HEK293 (cell line): ENCODE data around the gene USP38.

ENCODE experiments used
- CTCF ChIA-PET: fragments of 350-600 bp; formaldehyde crosslinking; extraction: SDS; loops from one replicate; lab custom pipeline; 2021; ENCODE audit warnings: antibody characterized with exemption; lab: Yijun Ruan, JAX
- POLR2A ChIA-PET: fragments of 300-600 bp; formaldehyde crosslinking; extraction: SDS; loops from one replicate; lab custom pipeline; 2020; ENCODE audit warnings: antibody characterized with exemption, inconsistent platforms; lab: Yijun Ruan, JAX
- H3K27ac ChIP-seq: fragments of 200-500 bp; sonication (Bioruptor generic); 2 replicates; pipeline ENCODE4 v1.5.1; 2014; ENCODE audit warnings: low read depth, low read length, control low read depth, inconsistent platforms; ENCODE audit errors: extremely low read depth
- H3K36me3 ChIP-seq, 2 experiments: fragments of 200-500 bp in 1 of 2; sonication (Bioruptor generic) in 1 of 2; 1 replicate in 1 of 2; 2 replicates in 1 of 2; pipeline ENCODE4 v1.5.1; 2014 to 2017; ENCODE audit warnings: inconsistent platforms in 2 of 2, low read length in 2 of 2; ENCODE audit not compliant: control insufficient read depth in 2 of 2, insufficient read depth in 1 of 2
- H3K4me1 ChIP-seq: fragments of 200-500 bp; sonication (Bioruptor generic); 2 replicates; pipeline ENCODE4 v1.5.1; 2014; ENCODE audit warnings: mild to moderate bottlenecking, low read length, inconsistent platforms; ENCODE audit not compliant: control insufficient read depth, insufficient read depth
- H3K4me3 ChIP-seq: 2 replicates; pipeline ENCODE4 v1.5.1; 2011; ENCODE audit warnings: low read depth, mild to moderate bottlenecking, control low read depth, low read length, moderate library complexity
- H3K9me3 ChIP-seq: fragments of 200-500 bp; sonication (Bioruptor generic); 2 replicates; pipeline ENCODE4 v1.5.1; 2014; ENCODE audit warnings: low read depth, low read length, inconsistent platforms; ENCODE audit not compliant: control insufficient read depth, insufficient read depth
- BCL11A ChIP-seq: fragments of 450-650 bp; formaldehyde crosslinking; IDR thresholded peaks from 2 replicates; pipeline ENCODE4 v1.5.1; 2016; ENCODE audit warnings: low read depth, missing biosample characterization, missing genetic modification characterization
- GLIS2 ChIP-seq: fragments of 450-650 bp; formaldehyde crosslinking; IDR thresholded peaks from 2 replicates; pipeline ENCODE4 v1.5.1; 2016; ENCODE audit warnings: missing biosample characterization, missing genetic modification characterization
- KLF7 ChIP-seq: fragments of 450-650 bp; formaldehyde crosslinking; IDR thresholded peaks from 2 replicates; pipeline ENCODE4 v1.5.1; 2016; ENCODE audit warnings: missing biosample characterization, missing genetic modification characterization, borderline replicate concordance
- SCRT1 ChIP-seq: fragments of 450-650 bp; formaldehyde crosslinking; IDR thresholded peaks from 2 replicates; pipeline ENCODE4 v1.5.1; 2016; ENCODE audit warnings: missing biosample characterization, missing genetic modification characterization, borderline replicate concordance
- ZNF23 ChIP-seq: fragments of 450-650 bp; formaldehyde crosslinking; IDR thresholded peaks from 2 replicates; pipeline ENCODE4 v1.5.1; 2016; ENCODE audit warnings: missing biosample characterization, missing genetic modification characterization, borderline replicate concordance
- ZNF335 ChIP-seq: fragments of 450-650 bp; formaldehyde crosslinking; conservative IDR thresholded peaks from 2 replicates; pipeline ENCODE4 v1.5.1; 2016; ENCODE audit warnings: missing biosample characterization, missing genetic modification characterization
- ZNF354C ChIP-seq: fragments of 450-650 bp; formaldehyde crosslinking; IDR thresholded peaks from 2 replicates; pipeline ENCODE4 v1.5.1; 2016; ENCODE audit warnings: missing biosample characterization, missing genetic modification characterization, low read depth, borderline replicate concordance
- ZNF416 ChIP-seq: fragments of 450-650 bp; formaldehyde crosslinking; IDR thresholded peaks from 2 replicates; pipeline ENCODE4 v1.5.1; 2016; ENCODE audit warnings: missing biosample characterization, missing genetic modification characterization
- ZNF433 ChIP-seq: fragments of 450-650 bp; formaldehyde crosslinking; IDR thresholded peaks from 2 replicates; pipeline ENCODE4 v1.5.1; 2016; ENCODE audit warnings: missing biosample characterization, missing genetic modification characterization, low read depth
- ZNF555 ChIP-seq: fragments of 450-650 bp; formaldehyde crosslinking; conservative IDR thresholded peaks from 2 replicates; pipeline ENCODE4 v1.5.1; 2017; ENCODE audit warnings: missing biosample characterization, mild to moderate bottlenecking, missing genetic modification characterization, inconsistent platforms
- ZNF658 ChIP-seq: fragments of 450-650 bp; formaldehyde crosslinking; IDR thresholded peaks from 2 replicates; pipeline ENCODE4; 2016; ENCODE audit warnings: missing biosample characterization, missing genetic modification characterization
- ZNF660 ChIP-seq: fragments of 450-650 bp; IDR thresholded peaks from 2 replicates; pipeline ENCODE4 v1.5.1; 2018; ENCODE audit warnings: missing biosample characterization, mild to moderate bottlenecking, missing genetic modification characterization
- ZNF670 ChIP-seq: fragments of 450-650 bp; formaldehyde crosslinking; IDR thresholded peaks from 2 replicates; pipeline ENCODE4 v1.5.1; 2016; ENCODE audit warnings: missing biosample characterization, missing genetic modification characterization, low read depth
- ZNF677 ChIP-seq: fragments of 450-650 bp; IDR thresholded peaks from 2 replicates; pipeline ENCODE4 v1.5.0; 2018; ENCODE audit warnings: missing biosample characterization, mild to moderate bottlenecking, missing genetic modification characterization, moderate library complexity
- ZNF776 ChIP-seq: fragments of 450-650 bp; formaldehyde crosslinking; IDR thresholded peaks from 2 replicates; pipeline ENCODE4 v1.5.0; 2017; ENCODE audit warnings: missing biosample characterization, missing genetic modification characterization, borderline replicate concordance
- TF ChIP-seq, protein P1 (sequence below): fragments of 450-650 bp; IDR thresholded peaks from 2 replicates; pipeline ENCODE4 v1.5.1; 2018; ENCODE audit warnings: missing biosample characterization, mild to moderate bottlenecking, missing genetic modification characterization
- TF ChIP-seq, protein P2 (sequence below): fragments of 450-650 bp; formaldehyde crosslinking; IDR thresholded peaks from 2 replicates; pipeline ENCODE4 v1.5.1; 2016; ENCODE audit warnings: missing biosample characterization, missing genetic modification characterization
- TF ChIP-seq, protein P3 (sequence below): fragments of 450-650 bp; formaldehyde crosslinking; IDR thresholded peaks from 2 replicates; pipeline ENCODE4 v1.5.1; 2016; ENCODE audit warnings: missing biosample characterization, missing genetic modification characterization
- TF ChIP-seq, protein P4 (sequence below): fragments of 450-650 bp; formaldehyde crosslinking; conservative IDR thresholded peaks from 2 replicates; pipeline ENCODE4 v1.5.1; 2016; ENCODE audit warnings: low read depth, missing biosample characterization, missing genetic modification characterization

The USP38 gene

DNA sequence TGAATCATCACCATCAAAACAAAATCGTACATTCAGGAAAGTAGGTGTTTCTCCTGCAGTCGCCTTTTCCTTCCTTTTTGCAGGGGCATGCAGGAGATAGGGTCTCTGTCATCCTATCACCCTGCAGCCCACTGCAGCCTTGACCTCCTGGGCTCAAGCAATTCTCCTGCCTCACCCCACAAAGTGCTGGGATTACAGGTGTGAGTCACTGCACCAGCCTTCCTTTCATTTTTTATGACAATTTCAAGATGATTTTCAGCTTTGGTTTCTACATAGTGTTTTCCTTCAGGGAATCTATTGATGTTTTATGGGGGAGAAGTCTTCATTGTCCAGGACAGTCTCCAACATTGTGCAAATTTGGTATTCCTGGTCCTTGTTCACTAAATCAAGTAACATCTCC lies 71.7 kb downstream of the USP38 start:
- CTCF ChIA-PET: no interaction called here
- H3K9me3 ChIP-seq: no peaks in the 10 kb centered on the region
- TF ChIP-seq ZNF416 (tag by site-specific recombination) (no peak), ZNF354C (tag by site-specific recombination) (no peak), ZNF335 (no peak), ZNF23 (no peak), ZNF433 (tag by site-specific recombination) (no peak), ZNF677 (tag by site-specific recombination) (no peak), GLIS2 (tag by site-specific recombination) (no peak), ZNF670 (tag by site-specific recombination) (no peak), ZNF555 (tag by site-specific recombination) (no peak), ZNF776 (no peak), SCRT1 (tag by site-specific recombination) (no peak)
- TF ChIP-seq, protein P1, sequence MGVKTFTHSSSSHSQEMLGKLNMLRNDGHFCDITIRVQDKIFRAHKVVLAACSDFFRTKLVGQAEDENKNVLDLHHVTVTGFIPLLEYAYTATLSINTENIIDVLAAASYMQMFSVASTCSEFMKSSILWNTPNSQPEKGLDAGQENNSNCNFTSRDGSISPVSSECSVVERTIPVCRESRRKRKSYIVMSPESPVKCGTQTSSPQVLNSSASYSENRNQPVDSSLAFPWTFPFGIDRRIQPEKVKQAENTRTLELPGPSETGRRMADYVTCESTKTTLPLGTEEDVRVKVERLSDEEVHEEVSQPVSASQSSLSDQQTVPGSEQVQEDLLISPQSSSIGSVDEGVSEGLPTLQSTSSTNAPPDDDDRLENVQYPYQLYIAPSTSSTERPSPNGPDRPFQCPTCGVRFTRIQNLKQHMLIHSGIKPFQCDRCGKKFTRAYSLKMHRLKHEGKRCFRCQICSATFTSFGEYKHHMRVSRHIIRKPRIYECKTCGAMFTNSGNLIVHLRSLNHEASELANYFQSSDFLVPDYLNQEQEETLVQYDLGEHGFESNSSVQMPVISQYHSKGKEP (tag by site-specific recombination): no peak
- TF ChIP-seq, protein P2, sequence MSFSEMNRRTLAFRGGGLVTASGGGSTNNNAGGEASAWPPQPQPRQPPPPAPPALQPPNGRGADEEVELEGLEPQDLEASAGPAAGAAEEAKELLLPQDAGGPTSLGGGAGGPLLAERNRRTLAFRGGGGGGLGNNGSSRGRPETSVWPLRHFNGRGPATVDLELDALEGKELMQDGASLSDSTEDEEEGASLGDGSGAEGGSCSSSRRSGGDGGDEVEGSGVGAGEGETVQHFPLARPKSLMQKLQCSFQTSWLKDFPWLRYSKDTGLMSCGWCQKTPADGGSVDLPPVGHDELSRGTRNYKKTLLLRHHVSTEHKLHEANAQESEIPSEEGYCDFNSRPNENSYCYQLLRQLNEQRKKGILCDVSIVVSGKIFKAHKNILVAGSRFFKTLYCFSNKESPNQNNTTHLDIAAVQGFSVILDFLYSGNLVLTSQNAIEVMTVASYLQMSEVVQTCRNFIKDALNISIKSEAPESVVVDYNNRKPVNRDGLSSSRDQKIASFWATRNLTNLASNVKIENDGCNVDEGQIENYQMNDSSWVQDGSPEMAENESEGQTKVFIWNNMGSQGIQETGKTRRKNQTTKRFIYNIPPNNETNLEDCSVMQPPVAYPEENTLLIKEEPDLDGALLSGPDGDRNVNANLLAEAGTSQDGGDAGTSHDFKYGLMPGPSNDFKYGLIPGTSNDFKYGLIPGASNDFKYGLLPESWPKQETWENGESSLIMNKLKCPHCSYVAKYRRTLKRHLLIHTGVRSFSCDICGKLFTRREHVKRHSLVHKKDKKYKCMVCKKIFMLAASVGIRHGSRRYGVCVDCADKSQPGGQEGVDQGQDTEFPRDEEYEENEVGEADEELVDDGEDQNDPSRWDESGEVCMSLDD (tag by site-specific recombination): no peak
- H3K36me3 ChIP-seq: no peaks in the 10 kb centered on the region
- H3K4me3 ChIP-seq: no peak overlapping the region
- no peak overlapping the region for H3K27ac ChIP-seq
- H3K4me1 ChIP-seq: no peaks in the 10 kb centered on the region
- POLR2A ChIA-PET: no interaction called here

DNA sequence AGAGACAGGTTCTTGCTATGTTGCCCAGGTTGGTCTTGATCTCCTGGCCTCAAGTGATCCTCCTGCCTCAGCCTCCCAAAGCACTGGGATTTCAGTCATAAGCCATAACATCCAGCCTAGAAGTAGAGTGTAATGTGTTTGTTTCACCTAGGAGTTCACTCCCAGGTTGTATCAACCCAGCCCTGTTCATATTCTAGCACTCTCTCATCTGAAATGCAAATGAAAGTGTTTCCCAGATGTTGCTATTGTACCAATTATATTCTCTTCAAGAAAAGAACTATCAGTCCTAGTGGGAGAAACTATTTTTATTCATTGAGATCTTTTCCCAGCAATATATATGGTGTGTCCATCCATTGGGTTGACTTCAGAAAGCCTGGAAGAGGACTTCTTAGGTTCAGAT lies 72.6 kb downstream of the USP38 start:
- ChIA-PET POLR2A (no interaction called here), CTCF (no interaction called here)
- H3K4me3 ChIP-seq: no peak overlapping the region
- H3K4me1 ChIP-seq: no peaks in the 10 kb centered on the region
- no peaks in the 10 kb centered on the region for H3K36me3 ChIP-seq
- H3K27ac ChIP-seq: no peak overlapping the region
- H3K9me3 ChIP-seq: no peaks in the 10 kb centered on the region
- TF ChIP-seq ZNF658: no peak
- TF ChIP-seq, protein P2 (tag by site-specific recombination): no peak
- TF ChIP-seq KLF7 (tag by site-specific recombination): no peak
- no peak for TF ChIP-seq ZNF677 (tag by site-specific recombination)
- TF ChIP-seq, protein P3, sequence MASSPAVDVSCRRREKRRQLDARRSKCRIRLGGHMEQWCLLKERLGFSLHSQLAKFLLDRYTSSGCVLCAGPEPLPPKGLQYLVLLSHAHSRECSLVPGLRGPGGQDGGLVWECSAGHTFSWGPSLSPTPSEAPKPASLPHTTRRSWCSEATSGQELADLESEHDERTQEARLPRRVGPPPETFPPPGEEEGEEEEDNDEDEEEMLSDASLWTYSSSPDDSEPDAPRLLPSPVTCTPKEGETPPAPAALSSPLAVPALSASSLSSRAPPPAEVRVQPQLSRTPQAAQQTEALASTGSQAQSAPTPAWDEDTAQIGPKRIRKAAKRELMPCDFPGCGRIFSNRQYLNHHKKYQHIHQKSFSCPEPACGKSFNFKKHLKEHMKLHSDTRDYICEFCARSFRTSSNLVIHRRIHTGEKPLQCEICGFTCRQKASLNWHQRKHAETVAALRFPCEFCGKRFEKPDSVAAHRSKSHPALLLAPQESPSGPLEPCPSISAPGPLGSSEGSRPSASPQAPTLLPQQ (tag by site-specific recombination): no peak
- TF ChIP-seq, protein P4, sequence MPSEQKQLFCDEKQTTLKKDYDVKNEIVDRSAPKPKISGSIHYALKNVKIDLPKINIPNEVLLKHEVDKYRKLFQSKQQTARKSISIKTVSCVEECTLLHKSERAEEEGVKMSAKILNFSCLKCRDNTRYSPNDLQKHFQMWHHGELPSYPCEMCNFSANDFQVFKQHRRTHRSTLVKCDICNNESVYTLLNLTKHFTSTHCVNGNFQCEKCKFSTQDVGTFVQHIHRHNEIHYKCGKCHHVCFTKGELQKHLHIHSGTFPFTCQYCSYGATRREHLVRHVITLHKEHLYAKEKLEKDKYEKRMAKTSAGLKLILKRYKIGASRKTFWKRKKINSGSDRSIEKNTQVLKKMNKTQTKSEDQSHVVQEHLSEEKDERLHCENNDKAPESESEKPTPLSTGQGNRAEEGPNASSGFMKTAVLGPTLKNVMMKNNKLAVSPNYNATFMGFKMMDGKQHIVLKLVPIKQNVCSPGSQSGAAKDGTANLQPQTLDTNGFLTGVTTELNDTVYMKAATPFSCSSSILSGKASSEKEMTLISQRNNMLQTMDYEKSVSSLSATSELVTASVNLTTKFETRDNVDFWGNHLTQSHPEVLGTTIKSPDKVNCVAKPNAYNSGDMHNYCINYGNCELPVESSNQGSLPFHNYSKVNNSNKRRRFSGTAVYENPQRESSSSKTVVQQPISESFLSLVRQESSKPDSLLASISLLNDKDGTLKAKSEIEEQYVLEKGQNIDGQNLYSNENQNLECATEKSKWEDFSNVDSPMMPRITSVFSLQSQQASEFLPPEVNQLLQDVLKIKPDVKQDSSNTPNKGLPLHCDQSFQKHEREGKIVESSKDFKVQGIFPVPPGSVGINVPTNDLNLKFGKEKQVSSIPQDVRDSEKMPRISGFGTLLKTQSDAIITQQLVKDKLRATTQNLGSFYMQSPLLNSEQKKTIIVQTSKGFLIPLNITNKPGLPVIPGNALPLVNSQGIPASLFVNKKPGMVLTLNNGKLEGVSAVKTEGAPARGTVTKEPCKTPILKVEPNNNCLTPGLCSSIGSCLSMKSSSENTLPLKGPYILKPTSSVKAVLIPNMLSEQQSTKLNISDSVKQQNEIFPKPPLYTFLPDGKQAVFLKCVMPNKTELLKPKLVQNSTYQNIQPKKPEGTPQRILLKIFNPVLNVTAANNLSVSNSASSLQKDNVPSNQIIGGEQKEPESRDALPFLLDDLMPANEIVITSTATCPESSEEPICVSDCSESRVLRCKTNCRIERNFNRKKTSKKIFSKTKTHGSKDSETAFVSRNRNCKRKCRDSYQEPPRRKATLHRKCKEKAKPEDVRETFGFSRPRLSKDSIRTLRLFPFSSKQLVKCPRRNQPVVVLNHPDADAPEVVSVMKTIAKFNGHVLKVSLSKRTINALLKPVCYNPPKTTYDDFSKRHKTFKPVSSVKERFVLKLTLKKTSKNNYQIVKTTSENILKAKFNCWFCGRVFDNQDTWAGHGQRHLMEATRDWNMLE (tag by site-specific recombination): no peak
- TF ChIP-seq BCL11A: no peak
- TF ChIP-seq ZNF660 (tag by site-specific recombination): no peak
